ENCODE measurements around the gene BEST3.

- TF ChIP-seq CTCF (IDR thresholded peaks at IDR 0.05) (peak; percentile 37), ZFX (IDR thresholded peaks at IDR 0.05; ENCODE audit: borderline replicate concordance) (no peak)
Measured at GRCh38 chr12:69708649-69709048, 9.5 kb upstream of the BEST3 start.

Data from 22Rv1 (cell line).